HepG2 (cell line): ENCODE measurements around the gene ASB3. TPM values are rescaled to one million over a fixed set of nuclear protein-coding genes. Genes with fewer than 3 reads are reported as not detected.
A peak's percentile ranks its signal among the peaks of the same experiment; 100 is the strongest.

ENCODE experiments used
- BRCA1 ChIP-seq: sonication (generic); formaldehyde crosslinking; IDR thresholded peaks from 2 replicates; pipeline ENCODE4 v1.4.0; 2020; ENCODE audit warnings: missing genetic modification reagents
- CBX5 ChIP-seq: sonication (generic); formaldehyde crosslinking; IDR thresholded peaks from 2 replicates; pipeline ENCODE4 v1.4.0; 2020; ENCODE audit warnings: missing genetic modification reagents, borderline replicate concordance
- DMAP1 ChIP-seq: IDR thresholded peaks from 2 replicates; pipeline ENCODE4 v1.6.1; 2016
- FOXP1 ChIP-seq, 2 experiments: fragments of 450-650 bp in 1 of 2; IDR thresholded peaks; 2 replicates each; pipeline ENCODE4 v1.6.1; 2017 to 2018; ENCODE audit warnings: antibody characterized with exemption in 1 of 2
- HNRNPLL ChIP-seq: fragments of 200-400 bp; formaldehyde crosslinking; IDR thresholded peaks from 2 replicates; pipeline ENCODE4 v1.6.1; 2017; ENCODE audit warnings: mild to moderate bottlenecking, low read depth, low read length; ENCODE audit not compliant: poor library complexity, severe bottlenecking
- HOXA7 ChIP-seq: sonication (generic); formaldehyde crosslinking; IDR thresholded peaks from 2 replicates; pipeline ENCODE4 v1.8.1; 2022; ENCODE audit warnings: mild to moderate bottlenecking, missing genetic modification reagents, moderate library complexity
- IKZF4 ChIP-seq: sonication (generic); formaldehyde crosslinking; IDR thresholded peaks from 2 replicates; pipeline ENCODE4 v1.5.1; 2020; ENCODE audit warnings: borderline replicate concordance, mild to moderate bottlenecking, low read depth, missing genetic modification reagents; ENCODE audit errors: not compliant biosample characterization
- KDM4B ChIP-seq: sonication (generic); formaldehyde crosslinking; IDR thresholded peaks from 2 replicates; pipeline ENCODE4 v1.4.0; 2020; ENCODE audit warnings: missing genetic modification reagents
- MYC ChIP-seq: sonication (generic); formaldehyde crosslinking; IDR thresholded peaks from 2 replicates; pipeline ENCODE4 v1.9.0; 2021; ENCODE audit warnings: missing genetic modification reagents, borderline replicate concordance
- RAD51 ChIP-seq: fragments of 450-650 bp; IDR thresholded peaks from 2 replicates; pipeline ENCODE4 v1.6.1; 2016; ENCODE audit warnings: borderline replicate concordance
- REPIN1 ChIP-seq: sonication (generic); formaldehyde crosslinking; IDR thresholded peaks from 2 replicates; pipeline ENCODE4 v1.8.0; 2022; ENCODE audit warnings: missing genetic modification reagents, low read depth, mild to moderate bottlenecking, borderline replicate concordance
- RORA ChIP-seq: sonication (generic); formaldehyde crosslinking; IDR thresholded peaks from 2 replicates; pipeline ENCODE4 v1.5.0; 2020; ENCODE audit warnings: mild to moderate bottlenecking, missing genetic modification reagents, moderate library complexity
- ZBTB8A ChIP-seq: sonication (generic); formaldehyde crosslinking; IDR thresholded peaks from 2 replicates; pipeline ENCODE4 v1.4.0; 2020; ENCODE audit warnings: mild to moderate bottlenecking, low read depth, missing genetic modification reagents, borderline replicate concordance
- ZFP41 ChIP-seq: sonication (generic); formaldehyde crosslinking; IDR thresholded peaks from 2 replicates; pipeline ENCODE4 v1.4.0; 2020; ENCODE audit warnings: mild to moderate bottlenecking, missing genetic modification reagents, borderline replicate concordance
- ZFP62 ChIP-seq: sonication (generic); formaldehyde crosslinking; IDR thresholded peaks from 2 replicates; pipeline ENCODE4 v1.4.0; 2020; ENCODE audit warnings: missing genetic modification reagents
- ZNF251 ChIP-seq: sonication (generic); formaldehyde crosslinking; IDR thresholded peaks from 2 replicates; pipeline ENCODE4 v1.9.0; 2021; ENCODE audit warnings: mild to moderate bottlenecking, missing genetic modification reagents
- ZNF343 ChIP-seq: sonication (generic); formaldehyde crosslinking; IDR thresholded peaks from 2 replicates; pipeline ENCODE4 v1.4.0; 2020; ENCODE audit warnings: mild to moderate bottlenecking, missing genetic modification reagents
- ZNF484 ChIP-seq: sonication (generic); formaldehyde crosslinking; IDR thresholded peaks from 2 replicates; pipeline ENCODE4 v1.5.1; 2020; ENCODE audit warnings: mild to moderate bottlenecking, low read depth, missing genetic modification reagents, borderline replicate concordance
- ZNF670 ChIP-seq: sonication (generic); formaldehyde crosslinking; IDR thresholded peaks from 2 replicates; pipeline ENCODE4 v1.8.0; 2022; ENCODE audit warnings: mild to moderate bottlenecking, missing genetic modification reagents, borderline replicate concordance
- ZNF772 ChIP-seq: sonication (generic); formaldehyde crosslinking; IDR thresholded peaks from 2 replicates; pipeline ENCODE4 v1.5.0; 2020; ENCODE audit warnings: mild to moderate bottlenecking, missing genetic modification reagents
- ZNF839 ChIP-seq: sonication (generic); formaldehyde crosslinking; IDR thresholded peaks from 2 replicates; pipeline ENCODE4 v1.4.0; 2020; ENCODE audit warnings: missing genetic modification reagents, mild to moderate bottlenecking, borderline replicate concordance
- polyA plus RNA-seq, 8 experiments: library from polyadenylated mRNA; depleted of rRNA in 3 of 8; stranded (reverse) in 7 of 8; unstranded in 1 of 8; fragments of >200 nt; fragmentation: Illumina TruSeq in 4 of 8; extraction: Trizol in 4 of 8; gene quantifications; 2 replicates each; pipeline versions ENCODE4 v1.2.1 to v1.2.3, GENCODE V29; 2011 to 2016; ENCODE audit warnings: low read depth in 4 of 8, missing spikeins in 1 of 8, mixed read lengths in 1 of 8; ENCODE audit not compliant: insufficient read depth in 1 of 8
- total RNA-seq, 5 experiments: library from RNA; depleted of rRNA; stranded (reverse); fragments of >200 nt; fragmentation: Illumina TruSeq; extraction: Trizol; gene quantifications; 2 replicates each; pipeline ENCODE4 v1.2.3, GENCODE V29; 2016; ENCODE audit warnings: low read depth in 1 of 5
- TF ChIP-seq, protein P1 (sequence below): sonication (generic); formaldehyde crosslinking; IDR thresholded peaks from 2 replicates; pipeline ENCODE4 v1.4.0; 2020; ENCODE audit warnings: missing genetic modification reagents
- TF ChIP-seq, protein P2 (sequence below): sonication (generic); formaldehyde crosslinking; IDR thresholded peaks from 2 replicates; pipeline ENCODE4 v1.8.1; 2023; ENCODE audit warnings: mild to moderate bottlenecking, missing genetic modification reagents
- TF ChIP-seq, protein P3 (sequence below): IDR thresholded peaks from 2 replicates; pipeline ENCODE4 v1.6.1; 2016; ENCODE audit warnings: missing compliant biosample characterization, missing genetic modification reagents, borderline replicate concordance

The ASB3 gene
- total and polyA plus RNA-seq, 2 of the 13 experiments (the other 11 are each of a cell fraction or from before 2014, with no cell fraction given): 40.1 to 41.8 TPM

DNA sequence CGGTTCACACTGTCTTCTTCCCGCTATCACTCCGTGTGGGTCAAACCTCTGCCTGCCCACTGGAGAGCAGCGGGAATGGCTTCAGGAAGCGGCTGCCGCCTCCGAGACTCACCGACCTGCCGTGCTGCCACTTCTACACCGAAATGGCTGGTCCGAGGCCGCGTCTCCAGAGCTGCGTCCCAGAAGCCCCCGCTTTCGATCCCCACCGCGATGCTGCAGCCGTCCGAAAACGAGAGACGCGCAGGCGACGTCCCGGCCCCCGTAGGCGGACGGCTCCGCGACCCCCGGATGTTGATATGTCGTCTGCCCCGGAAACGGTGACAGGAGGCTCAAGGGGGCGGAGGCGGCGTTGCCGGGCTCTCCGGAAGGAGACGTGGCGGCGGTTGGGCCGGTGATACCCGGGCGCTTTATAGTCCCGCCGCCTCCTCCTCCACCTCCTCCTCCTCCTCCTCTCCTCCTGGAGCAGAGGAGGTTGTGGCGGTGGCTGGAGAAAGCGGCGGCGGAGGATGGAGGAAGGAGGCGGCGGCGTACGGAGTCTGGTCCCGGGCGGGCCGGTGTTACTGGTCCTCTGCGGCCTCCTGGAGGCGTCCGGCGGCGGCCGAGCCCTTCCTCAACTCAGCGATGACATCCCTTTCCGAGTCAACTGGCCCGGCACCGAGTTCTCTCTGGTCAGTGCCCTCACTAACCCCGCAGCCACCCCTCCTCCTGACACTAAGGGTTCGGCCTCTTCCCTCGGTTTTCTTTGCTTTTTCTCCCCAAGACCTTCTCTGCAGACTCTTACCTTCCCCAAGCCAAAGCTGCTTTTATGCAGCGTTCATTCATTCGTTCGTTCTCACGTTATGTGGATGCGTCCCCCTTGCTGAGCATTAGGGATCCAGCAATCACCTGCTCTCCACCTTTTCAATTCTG is at the start of gene ASB3, which contains the start of gene ERLEC1 (continued):
- TF ChIP-seq, protein P1, sequence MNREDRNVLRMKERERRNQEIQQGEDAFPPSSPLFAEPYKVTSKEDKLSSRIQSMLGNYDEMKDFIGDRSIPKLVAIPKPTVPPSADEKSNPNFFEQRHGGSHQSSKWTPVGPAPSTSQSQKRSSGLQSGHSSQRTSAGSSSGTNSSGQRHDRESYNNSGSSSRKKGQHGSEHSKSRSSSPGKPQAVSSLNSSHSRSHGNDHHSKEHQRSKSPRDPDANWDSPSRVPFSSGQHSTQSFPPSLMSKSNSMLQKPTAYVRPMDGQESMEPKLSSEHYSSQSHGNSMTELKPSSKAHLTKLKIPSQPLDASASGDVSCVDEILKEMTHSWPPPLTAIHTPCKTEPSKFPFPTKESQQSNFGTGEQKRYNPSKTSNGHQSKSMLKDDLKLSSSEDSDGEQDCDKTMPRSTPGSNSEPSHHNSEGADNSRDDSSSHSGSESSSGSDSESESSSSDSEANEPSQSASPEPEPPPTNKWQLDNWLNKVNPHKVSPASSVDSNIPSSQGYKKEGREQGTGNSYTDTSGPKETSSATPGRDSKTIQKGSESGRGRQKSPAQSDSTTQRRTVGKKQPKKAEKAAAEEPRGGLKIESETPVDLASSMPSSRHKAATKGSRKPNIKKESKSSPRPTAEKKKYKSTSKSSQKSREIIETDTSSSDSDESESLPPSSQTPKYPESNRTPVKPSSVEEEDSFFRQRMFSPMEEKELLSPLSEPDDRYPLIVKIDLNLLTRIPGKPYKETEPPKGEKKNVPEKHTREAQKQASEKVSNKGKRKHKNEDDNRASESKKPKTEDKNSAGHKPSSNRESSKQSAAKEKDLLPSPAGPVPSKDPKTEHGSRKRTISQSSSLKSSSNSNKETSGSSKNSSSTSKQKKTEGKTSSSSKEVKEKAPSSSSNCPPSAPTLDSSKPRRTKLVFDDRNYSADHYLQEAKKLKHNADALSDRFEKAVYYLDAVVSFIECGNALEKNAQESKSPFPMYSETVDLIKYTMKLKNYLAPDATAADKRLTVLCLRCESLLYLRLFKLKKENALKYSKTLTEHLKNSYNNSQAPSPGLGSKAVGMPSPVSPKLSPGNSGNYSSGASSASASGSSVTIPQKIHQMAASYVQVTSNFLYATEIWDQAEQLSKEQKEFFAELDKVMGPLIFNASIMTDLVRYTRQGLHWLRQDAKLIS (CRISPR knock-in tag): no peak
- peak; percentile 96 for TF ChIP-seq MYC
- peak; percentile 58 for TF ChIP-seq IKZF4
- no peak; the same call in 1 of the 2 replicates for TF ChIP-seq ZNF343 (CRISPR knock-in tag)
- TF ChIP-seq REPIN1: peak; percentile 99
- TF ChIP-seq HNRNPLL: peak; percentile 86
- peak; percentile 99 for TF ChIP-seq DMAP1
- 0 out of 2 replicates have a peak, but pooled peaks have one; percentile 87 for TF ChIP-seq ZFP62 (CRISPR knock-in tag)
- TF ChIP-seq ZNF670 (CRISPR knock-in tag): peak; percentile 79; the same call in 1 of the 2 replicates
- TF ChIP-seq ZNF484 (CRISPR knock-in tag): no peak; the same call in 1 of the 2 replicates
- TF ChIP-seq ZNF251 (CRISPR knock-in tag): 0 out of 2 replicates have a peak, but pooled peaks have one; percentile 61
- TF ChIP-seq FOXP1 (IDR thresholded peaks at IDR 0.05): no peak
- peak; percentile 62 for TF ChIP-seq FOXP1 (CRISPR knock-in tag; IDR thresholded peaks at IDR 0.05)
- TF ChIP-seq ZBTB8A (CRISPR knock-in tag): no peak
- TF ChIP-seq ZNF839 (CRISPR knock-in tag): 0 out of 2 replicates have a peak, but pooled peaks have one; percentile 57
- TF ChIP-seq HOXA7: peak; percentile 16; the same call in 1 of the 2 replicates
- TF ChIP-seq RAD51: no peak
- TF ChIP-seq, protein P2, sequence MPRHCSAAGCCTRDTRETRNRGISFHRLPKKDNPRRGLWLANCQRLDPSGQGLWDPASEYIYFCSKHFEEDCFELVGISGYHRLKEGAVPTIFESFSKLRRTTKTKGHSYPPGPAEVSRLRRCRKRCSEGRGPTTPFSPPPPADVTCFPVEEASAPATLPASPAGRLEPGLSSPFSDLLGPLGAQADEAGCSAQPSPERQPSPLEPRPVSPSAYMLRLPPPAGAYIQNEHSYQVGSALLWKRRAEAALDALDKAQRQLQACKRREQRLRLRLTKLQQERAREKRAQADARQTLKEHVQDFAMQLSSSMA: no peak; the same call in 1 of the 2 replicates
- TF ChIP-seq, protein P3, sequence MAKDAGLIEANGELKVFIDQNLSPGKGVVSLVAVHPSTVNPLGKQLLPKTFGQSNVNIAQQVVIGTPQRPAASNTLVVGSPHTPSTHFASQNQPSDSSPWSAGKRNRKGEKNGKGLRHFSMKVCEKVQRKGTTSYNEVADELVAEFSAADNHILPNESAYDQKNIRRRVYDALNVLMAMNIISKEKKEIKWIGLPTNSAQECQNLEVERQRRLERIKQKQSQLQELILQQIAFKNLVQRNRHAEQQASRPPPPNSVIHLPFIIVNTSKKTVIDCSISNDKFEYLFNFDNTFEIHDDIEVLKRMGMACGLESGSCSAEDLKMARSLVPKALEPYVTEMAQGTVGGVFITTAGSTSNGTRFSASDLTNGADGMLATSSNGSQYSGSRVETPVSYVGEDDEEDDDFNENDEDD (CRISPR knock-in tag): peak; percentile 58
- TF ChIP-seq ZNF772 (CRISPR knock-in tag): peak; percentile 95
- TF ChIP-seq CBX5: peak; percentile 95
- TF ChIP-seq ZFP41: no peak
- TF ChIP-seq RORA (CRISPR knock-in tag): no peak
- TF ChIP-seq KDM4B (CRISPR knock-in tag): peak; percentile 86; the same call in 1 of the 2 replicates
- TF ChIP-seq BRCA1 (CRISPR knock-in tag): no peak; the same call in 1 of the 2 replicates
